Stimulated activated naive CD8-positive, alpha-beta T cell treated with anti-CD3 and anti-CD28 coated beads, Interleukin-15, Interleukin-2, amounts not matched to agents 100 ng/mL and 50 ng/mL, for 24 hours (primary cell): ENCODE data around the gene ZNF808.
A peak's percentile ranks its signal among the peaks of the same experiment; 100 is the strongest.
"Not testable (repeated sequence)": the region's sequence is repeated elsewhere in the genome, so short reads cannot be mapped to it uniquely, and the experiment has no call there.

Experiments
- H3K27ac Mint-ChIP-seq: one replicate; pipeline ENCODE4 v1.8.0; 2021; ENCODE audit warnings: mild to moderate bottlenecking, mixed read lengths
- H3K27me3 Mint-ChIP-seq: one replicate; pipeline ENCODE4 v1.8.0; 2021; ENCODE audit warnings: mixed read lengths
- H3K36me3 Mint-ChIP-seq: one replicate; pipeline ENCODE4 v1.8.0; 2021; ENCODE audit warnings: low read depth, mixed read lengths
- H3K4me1 Mint-ChIP-seq: one replicate; pipeline ENCODE4 v1.8.0; 2021; ENCODE audit warnings: low read depth, mixed read lengths
- H3K4me3 Mint-ChIP-seq: one replicate; pipeline ENCODE4 v1.8.0; 2021; ENCODE audit warnings: mild to moderate bottlenecking, mixed read lengths
- H3K9me3 Mint-ChIP-seq: one replicate; pipeline ENCODE4 v1.8.0; 2021; ENCODE audit warnings: mixed read lengths

ZNF808 gene

GRCh38 chr19:52557231-52557995 lies 29.9 kb downstream of the ZNF808 start:
- H3K4me1 Mint-ChIP-seq: no peaks in the 10 kb centered on the region
- H3K27ac Mint-ChIP-seq: no peak overlapping the region
- peaks cover 65% of the 10 kb centered on the region for H3K9me3 Mint-ChIP-seq
- peaks cover 91% of the 10 kb centered on the region for H3K36me3 Mint-ChIP-seq
- H3K4me3 Mint-ChIP-seq: no peak overlapping the region
- H3K27me3 Mint-ChIP-seq: no peaks in the 10 kb centered on the region

GRCh38 chr19:52558732-52559445 lies 31.4 kb downstream of the ZNF808 start:
- Mint-ChIP-seq H3K36me3 (peaks cover 91% of the 10 kb centered on the region), H3K9me3 (peaks cover 60% of the 10 kb centered on the region)
- H3K27me3 Mint-ChIP-seq, H3K4me1 Mint-ChIP-seq, H3K27ac Mint-ChIP-seq, H3K4me3 Mint-ChIP-seq: not testable (repeated sequence)

GRCh38 chr19:52561611-52562010 lies 34.1 kb downstream of the ZNF808 start:
- not testable (repeated sequence) for H3K27me3 Mint-ChIP-seq, H3K27ac Mint-ChIP-seq, H3K4me3 Mint-ChIP-seq, H3K4me1 Mint-ChIP-seq
- peaks cover 48% of the 10 kb centered on the region for H3K9me3 Mint-ChIP-seq
- peaks cover 83% of the 10 kb centered on the region for H3K36me3 Mint-ChIP-seq

- H3K4me1 Mint-ChIP-seq: peaks cover 16% of the 10 kb centered on the region
- no peaks in the 10 kb centered on the region for H3K27me3 Mint-ChIP-seq
- no peak overlapping the region for H3K27ac Mint-ChIP-seq
- peaks cover 62% of the 10 kb centered on the region for H3K36me3 Mint-ChIP-seq
- H3K4me3 Mint-ChIP-seq: no peak overlapping the region
- peaks cover 38% of the 10 kb centered on the region for H3K9me3 Mint-ChIP-seq
These were observed 38.7 kb downstream of the ZNF808 start for GRCh38 chr19:52566121-52566520.

GRCh38 chr19:52566588-52566987 lies 39.1 kb downstream of the ZNF808 start:
- no peaks in the 10 kb centered on the region for H3K27me3 Mint-ChIP-seq
- H3K4me3 Mint-ChIP-seq: no peak overlapping the region
- H3K27ac Mint-ChIP-seq: no peak overlapping the region
- H3K36me3 Mint-ChIP-seq: peaks cover 62% of the 10 kb centered on the region
- peaks cover 37% of the 10 kb centered on the region for H3K9me3 Mint-ChIP-seq
- H3K4me1 Mint-ChIP-seq: peaks cover 20% of the 10 kb centered on the region

- no peak overlapping the region for H3K27ac Mint-ChIP-seq
- H3K9me3 Mint-ChIP-seq: peaks cover 40% of the 10 kb centered on the region
- peaks cover 31% of the 10 kb centered on the region for H3K4me1 Mint-ChIP-seq
- H3K36me3 Mint-ChIP-seq: peaks cover 62% of the 10 kb centered on the region
- no peaks in the 10 kb centered on the region for H3K27me3 Mint-ChIP-seq
- no peak overlapping the region for H3K4me3 Mint-ChIP-seq
These were observed 40.5 kb downstream of the ZNF808 start for GRCh38 chr19:52567921-52568320.

GRCh38 chr19:52569638-52569999 lies 42.2 kb downstream of the ZNF808 start:
- H3K27me3 Mint-ChIP-seq: not testable (repeated sequence)
- peak overlapping the region; percentile 93 for H3K27ac Mint-ChIP-seq
- peaks cover 32% of the 10 kb centered on the region for H3K4me1 Mint-ChIP-seq
- peak overlapping the region; percentile 92 for H3K4me3 Mint-ChIP-seq
- H3K9me3 Mint-ChIP-seq: peaks cover 44% of the 10 kb centered on the region
- peaks cover 62% of the 10 kb centered on the region for H3K36me3 Mint-ChIP-seq

- peaks cover 65% of the 10 kb centered on the region for H3K36me3 Mint-ChIP-seq
- H3K27ac Mint-ChIP-seq: peak within 1 kb of the TSS; percentile 93
- H3K27me3 Mint-ChIP-seq: no peaks in the 10 kb centered on the region
- peaks cover 32% of the 10 kb centered on the region for H3K4me1 Mint-ChIP-seq
- H3K4me3 Mint-ChIP-seq: peak within 1 kb of the TSS; percentile 92
- peaks cover 42% of the 10 kb centered on the region for H3K9me3 Mint-ChIP-seq
These were observed 42.8 kb downstream of the ZNF808 start, which contains the start of gene ZNF701 for GRCh38 chr19:52570000-52570861. Gene ZNF701 (plus strand): TSS chr19:52570287. CDS start chr19:52574148, 3,861 bp downstream.

GRCh38 chr19:52584736-52585440 lies 57.4 kb downstream of the ZNF808 start:
- peaks cover 85% of the 10 kb centered on the region for H3K36me3 Mint-ChIP-seq
- no peaks in the 10 kb centered on the region for H3K27me3 Mint-ChIP-seq
- no peak overlapping the region for H3K27ac Mint-ChIP-seq
- H3K4me3 Mint-ChIP-seq: no peak overlapping the region
- no peaks in the 10 kb centered on the region for H3K4me1 Mint-ChIP-seq
- H3K9me3 Mint-ChIP-seq: peaks cover 30% of the 10 kb centered on the region

- no peaks in the 10 kb centered on the region for H3K4me1 Mint-ChIP-seq
- peaks cover 33% of the 10 kb centered on the region for H3K9me3 Mint-ChIP-seq
- peaks cover 85% of the 10 kb centered on the region for H3K36me3 Mint-ChIP-seq
- no peaks in the 10 kb centered on the region for H3K27me3 Mint-ChIP-seq
- no peak overlapping the region for H3K27ac Mint-ChIP-seq
- no peak overlapping the region for H3K4me3 Mint-ChIP-seq
These were observed 58.1 kb downstream of the ZNF808 start for GRCh38 chr19:52585604-52586003.

GRCh38 chr19:52590728-52591127 lies 63.3 kb downstream of the ZNF808 start:
- no peaks in the 10 kb centered on the region for H3K4me1 Mint-ChIP-seq
- no peaks in the 10 kb centered on the region for H3K27me3 Mint-ChIP-seq
- H3K36me3 Mint-ChIP-seq: peaks cover 82% of the 10 kb centered on the region
- no peak overlapping the region for H3K27ac Mint-ChIP-seq
- no peak overlapping the region for H3K4me3 Mint-ChIP-seq
- peaks cover 22% of the 10 kb centered on the region for H3K9me3 Mint-ChIP-seq

GRCh38 chr19:52592301-52592700 lies 64.8 kb downstream of the ZNF808 start:
- H3K27ac Mint-ChIP-seq: no peak overlapping the region
- no peaks in the 10 kb centered on the region for H3K4me1 Mint-ChIP-seq
- peaks cover 35% of the 10 kb centered on the region for H3K9me3 Mint-ChIP-seq
- no peak overlapping the region for H3K4me3 Mint-ChIP-seq
- H3K36me3 Mint-ChIP-seq: peaks cover 85% of the 10 kb centered on the region
- no peaks in the 10 kb centered on the region for H3K27me3 Mint-ChIP-seq

GRCh38 chr19:52593441-52593840 lies 66.0 kb downstream of the ZNF808 start:
- H3K4me1 Mint-ChIP-seq, H3K4me3 Mint-ChIP-seq, H3K27me3 Mint-ChIP-seq, H3K27ac Mint-ChIP-seq: not testable (repeated sequence)
- Mint-ChIP-seq H3K36me3 (peaks cover 80% of the 10 kb centered on the region), H3K9me3 (peaks cover 35% of the 10 kb centered on the region)

- no peaks in the 10 kb centered on the region for H3K27me3 Mint-ChIP-seq
- H3K27ac Mint-ChIP-seq: no peak overlapping the region
- H3K4me3 Mint-ChIP-seq: no peak overlapping the region
- peaks cover 31% of the 10 kb centered on the region for H3K9me3 Mint-ChIP-seq
- H3K4me1 Mint-ChIP-seq: peaks cover 24% of the 10 kb centered on the region
- peaks cover 64% of the 10 kb centered on the region for H3K36me3 Mint-ChIP-seq
These were observed 71.8 kb downstream of the ZNF808 start for GRCh38 chr19:52599241-52599640.
